H7 (cell line): Measurements from ENCODE around the gene GALNT10. TPM values are rescaled to one million over a fixed set of nuclear protein-coding genes. Genes with fewer than 3 reads are reported as not detected.
A peak's percentile ranks its signal among the peaks of the same experiment; 100 is the strongest.

Experiments used
- DNase-seq: peaks from one replicate; pipeline ENCODE4 v3.0.0; 2012
- H3K27me3 ChIP-seq: 2 replicates; pipeline ENCODE4 v1.6.0; 2011; ENCODE audit warnings: mild to moderate bottlenecking, low read length; ENCODE audit not compliant: control insufficient read depth, insufficient read depth
- H3K36me3 ChIP-seq: replicated peaks from 2 replicates; pipeline ENCODE4 v1.5.1; 2011; ENCODE audit warnings: low read length; ENCODE audit not compliant: control insufficient read depth, insufficient read depth
- H3K4me3 ChIP-seq: 2 replicates; pipeline ENCODE4 v1.5.1; 2011; ENCODE audit warnings: low read depth, mild to moderate bottlenecking, control low read depth, low read length, moderate library complexity; ENCODE audit not compliant: insufficient read depth
- total RNA-seq: library from RNA; depleted of rRNA; stranded (reverse); fragments of >200 nt; shearing (Covaris generic); gene quantifications from 2 replicates; pipeline ENCODE4 v1.2.3, GENCODE V29; 2014

GALNT10 gene
- total RNA-seq, 1 experiment from 2014 or later = 13.8 TPM

DNA sequence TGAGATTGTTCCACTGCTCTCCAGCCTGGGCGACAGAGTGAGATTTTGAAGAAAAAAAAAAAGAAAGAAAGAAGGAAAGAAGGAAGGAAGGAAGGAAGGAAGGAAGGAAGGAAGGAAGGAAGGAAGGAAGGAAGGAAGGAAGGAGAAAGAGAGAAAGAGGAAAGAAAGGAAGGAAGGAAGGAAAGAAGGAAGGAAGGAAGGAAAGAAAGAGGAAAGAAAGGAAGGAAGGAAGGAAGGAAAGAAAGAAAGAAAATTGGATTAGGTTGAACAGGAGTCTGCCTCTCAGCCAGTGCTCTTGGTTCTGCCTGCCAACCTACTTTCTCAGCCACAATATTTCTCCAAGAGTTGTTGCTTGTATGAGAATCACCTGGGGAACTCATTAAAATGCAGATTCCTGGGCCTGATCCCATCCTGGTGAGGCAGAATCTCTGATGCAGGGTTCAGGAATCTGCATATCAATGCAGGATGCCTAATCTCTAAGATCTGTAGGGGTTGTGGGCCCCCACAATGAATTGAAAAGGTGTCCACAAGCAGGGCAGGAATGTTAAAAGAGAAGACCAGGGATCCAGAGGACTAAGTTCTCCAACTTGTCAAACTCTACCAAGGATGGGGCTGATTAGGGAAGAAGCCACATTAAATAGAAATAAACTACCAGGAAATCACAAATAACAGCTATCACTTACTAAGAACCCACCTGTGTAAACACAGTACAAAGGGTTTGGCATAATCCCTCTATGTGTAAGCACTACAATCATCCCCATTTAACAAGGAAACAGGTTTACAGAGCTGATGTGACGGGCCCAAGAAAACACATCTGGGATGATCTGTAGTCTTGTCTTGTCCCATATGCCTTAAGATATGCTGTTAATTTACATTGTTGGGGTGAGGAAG, 23.4 kb upstream of the GALNT10 start:
- DNase-seq = peak; percentile 51
- H3K27me3 ChIP-seq = no peaks in the 10 kb centered on the region
- H3K36me3 ChIP-seq = no peaks in the 10 kb centered on the region
- no peak overlapping the region for H3K4me3 ChIP-seq

DNA sequence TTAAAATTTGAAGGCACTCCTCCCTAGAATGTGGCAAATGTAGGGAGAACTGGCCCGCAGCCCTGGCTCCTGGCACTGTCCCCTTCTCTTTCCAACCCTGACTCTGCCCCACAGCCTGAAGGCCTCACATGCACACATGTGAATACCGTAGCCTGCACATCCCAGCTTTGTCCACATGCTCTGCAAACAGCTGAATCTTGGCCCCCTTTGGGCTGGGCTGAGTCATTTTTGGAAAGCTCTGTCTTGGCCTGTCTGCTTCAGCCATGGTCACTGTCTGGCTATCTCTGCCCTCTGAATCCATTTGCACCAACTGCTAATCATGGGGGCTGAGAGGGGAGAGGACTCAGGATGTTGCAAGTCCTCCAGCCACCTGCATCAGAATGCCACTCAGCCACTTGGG, 22.1 kb upstream of the GALNT10 start:
- Histone ChIP-seq H3K27me3 (no peaks in the 10 kb centered on the region), H3K4me3 (no peak overlapping the region), H3K36me3 (no peaks in the 10 kb centered on the region)
- no peak for DNase-seq

DNA sequence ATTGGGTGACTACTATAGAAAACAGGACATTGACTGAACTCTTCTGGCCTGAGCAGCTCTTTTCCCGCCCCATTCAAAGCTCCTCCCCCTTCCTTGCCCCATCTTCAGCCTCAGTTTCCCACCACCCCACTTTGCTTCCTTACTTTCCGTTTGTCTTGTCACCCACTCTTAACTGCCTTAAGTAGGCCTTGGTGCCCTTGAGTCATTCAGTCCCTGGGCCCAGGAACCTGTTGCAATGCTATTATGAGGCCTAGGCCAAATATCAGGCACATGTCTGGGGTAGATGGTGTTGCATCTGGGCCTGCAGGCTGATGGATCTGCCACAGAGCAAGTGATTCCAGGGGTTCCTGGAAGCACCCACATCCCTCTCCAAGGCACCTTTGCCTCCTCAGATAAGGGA, 17.7 kb upstream of the GALNT10 start:
- Histone ChIP-seq H3K4me3 (no peak overlapping the region), H3K36me3 (no peaks in the 10 kb centered on the region), H3K27me3 (no peaks in the 10 kb centered on the region; the same call in 1 of the 2 replicates)
- no peak for DNase-seq

DNA sequence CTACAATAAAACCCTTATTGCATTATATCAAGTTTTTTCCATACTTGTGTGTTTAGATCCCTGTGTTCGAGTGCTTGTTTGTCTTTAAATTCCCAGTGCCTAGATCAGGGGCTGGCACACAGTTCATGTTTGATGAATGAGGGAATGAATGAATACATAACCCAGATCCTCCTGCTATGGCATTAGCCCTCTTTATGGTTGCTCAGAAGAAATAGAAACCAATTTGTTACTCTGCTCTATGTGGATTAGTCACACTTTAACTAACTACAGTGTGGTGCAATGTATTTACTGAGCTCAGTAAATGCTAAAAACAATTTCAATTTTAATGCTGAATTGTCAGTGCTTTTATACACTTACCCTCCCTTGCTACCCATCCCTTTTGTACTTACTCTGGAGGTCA, 16.4 kb upstream of the GALNT10 start:
- no peaks in the 10 kb centered on the region; the same call in 1 of the 2 replicates for H3K27me3 ChIP-seq
- no peaks in the 10 kb centered on the region for H3K36me3 ChIP-seq
- no peak overlapping the region for H3K4me3 ChIP-seq
- DNase-seq = no peak

DNA sequence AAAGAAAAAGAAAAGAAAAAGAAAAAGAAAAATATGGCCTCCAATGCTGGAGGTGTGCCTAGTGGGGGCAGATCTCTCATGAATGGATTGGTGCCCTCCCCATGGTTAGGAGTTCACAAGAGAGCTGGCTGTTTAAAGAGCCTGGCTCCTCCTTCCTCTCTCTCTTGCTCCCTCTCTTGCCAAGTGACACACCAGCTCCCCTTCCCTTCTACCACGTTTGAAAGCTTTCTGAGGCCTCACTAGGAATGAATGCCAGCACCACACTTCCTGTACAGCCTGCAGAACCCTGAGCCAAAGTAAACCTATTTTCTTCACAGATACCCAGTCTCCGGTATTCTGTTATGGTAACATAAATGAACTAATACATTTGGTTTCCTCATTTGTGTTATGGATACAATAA, 14.4 kb upstream of the GALNT10 start:
- no peaks in the 10 kb centered on the region for H3K36me3 ChIP-seq
- H3K27me3 ChIP-seq = no peaks in the 10 kb centered on the region; the same call in 1 of the 2 replicates
- no peak overlapping the region for H3K4me3 ChIP-seq
- DNase-seq = no peak

DNA sequence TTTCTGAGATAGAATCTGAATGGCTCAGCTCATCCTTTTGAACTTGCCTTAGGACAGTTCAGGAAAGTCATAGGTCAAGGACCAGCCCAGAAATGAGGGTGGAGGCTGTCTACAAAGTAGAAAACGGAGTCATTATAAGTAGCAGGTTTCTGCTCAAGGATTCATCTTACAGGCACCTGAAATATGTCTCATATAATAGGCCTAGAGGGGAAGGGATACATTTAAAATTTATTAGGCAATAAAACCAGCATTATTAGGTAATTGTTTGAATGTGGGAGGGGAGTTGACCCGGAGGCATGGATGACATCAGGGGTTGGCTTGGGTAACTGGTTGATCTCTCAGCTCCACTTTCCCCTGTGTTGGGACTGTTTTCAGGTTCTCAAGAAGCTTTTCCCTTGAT, 11.9 kb upstream of the GALNT10 start:
- H3K4me3 ChIP-seq = no peak overlapping the region
- no peak for DNase-seq

DNA sequence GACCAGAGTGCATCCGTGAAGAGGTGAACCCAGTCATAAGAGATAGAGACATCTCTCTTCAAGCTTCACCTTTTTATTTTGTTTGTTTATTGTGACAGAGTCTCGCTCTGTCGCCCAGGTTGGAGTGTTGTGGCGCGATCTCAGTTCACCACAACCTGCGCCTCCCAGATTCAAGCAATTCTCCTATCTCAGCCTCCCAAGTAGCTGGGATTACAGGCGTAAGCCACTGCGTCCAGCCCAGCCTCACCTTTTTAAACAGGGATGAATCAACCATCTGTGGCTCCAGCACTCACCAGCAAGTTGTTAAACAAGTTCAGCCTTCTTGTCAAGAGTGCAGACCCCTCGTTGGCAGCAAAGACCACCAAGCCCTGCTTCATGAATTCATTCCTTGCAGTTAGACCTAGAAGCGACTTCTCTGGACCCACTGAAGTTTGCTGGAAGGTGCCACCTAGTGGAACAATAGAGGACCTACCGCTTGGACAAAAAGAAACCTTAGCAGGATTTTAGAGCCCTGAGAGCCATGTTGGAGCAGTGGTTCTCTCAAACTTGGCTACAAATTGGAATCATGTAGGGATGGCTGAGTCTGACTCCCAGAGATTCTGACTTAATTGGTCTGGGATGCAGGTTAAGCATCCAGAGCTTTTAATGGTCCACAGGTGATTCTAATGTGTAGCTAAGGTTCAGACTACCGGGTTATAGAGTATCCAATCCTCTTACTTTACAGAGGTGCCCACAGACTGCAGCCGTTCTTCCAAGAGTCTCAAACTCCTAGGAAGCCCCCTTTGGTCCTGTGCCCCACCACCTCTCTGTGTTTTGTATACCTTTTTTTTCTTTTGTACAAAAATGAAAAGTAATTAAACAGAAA, 10.5 kb upstream of the GALNT10 start:
- H3K4me3 ChIP-seq = no peak overlapping the region
- H3K27me3 ChIP-seq = no peaks in the 10 kb centered on the region
- peak; percentile 56 for DNase-seq
- H3K36me3 ChIP-seq = no peaks in the 10 kb centered on the region

More for the DNA sequence above, 11.9 kb upstream of the GALNT10 start:
- Histone ChIP-seq H3K36me3 (no peaks in the 10 kb centered on the region), H3K27me3 (no peaks in the 10 kb centered on the region; the same call in 1 of the 2 replicates)

DNA sequence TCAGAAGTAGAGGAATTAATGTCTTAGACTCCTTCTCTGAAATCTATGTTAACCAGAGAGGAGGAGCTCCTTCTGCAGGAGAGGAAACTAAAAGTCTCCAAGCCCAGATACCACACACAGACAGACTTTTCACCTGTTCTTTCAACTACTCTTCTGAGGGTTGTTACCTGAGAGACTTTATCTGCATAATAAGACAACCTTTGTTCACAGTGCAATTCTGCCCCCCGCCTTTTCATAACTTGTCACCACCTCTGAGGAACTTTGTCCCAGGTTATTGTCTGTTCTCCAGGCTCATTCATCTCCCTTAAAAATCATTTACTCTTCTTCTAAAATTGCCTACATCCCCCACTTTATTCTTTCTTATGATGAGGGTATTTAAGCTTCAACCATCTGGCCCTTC, 9.4 kb upstream of the GALNT10 start:
- Histone ChIP-seq H3K4me3 (no peak overlapping the region), H3K27me3 (no peaks in the 10 kb centered on the region; the same call in 1 of the 2 replicates), H3K36me3 (no peaks in the 10 kb centered on the region)
- DNase-seq = no peak

DNA sequence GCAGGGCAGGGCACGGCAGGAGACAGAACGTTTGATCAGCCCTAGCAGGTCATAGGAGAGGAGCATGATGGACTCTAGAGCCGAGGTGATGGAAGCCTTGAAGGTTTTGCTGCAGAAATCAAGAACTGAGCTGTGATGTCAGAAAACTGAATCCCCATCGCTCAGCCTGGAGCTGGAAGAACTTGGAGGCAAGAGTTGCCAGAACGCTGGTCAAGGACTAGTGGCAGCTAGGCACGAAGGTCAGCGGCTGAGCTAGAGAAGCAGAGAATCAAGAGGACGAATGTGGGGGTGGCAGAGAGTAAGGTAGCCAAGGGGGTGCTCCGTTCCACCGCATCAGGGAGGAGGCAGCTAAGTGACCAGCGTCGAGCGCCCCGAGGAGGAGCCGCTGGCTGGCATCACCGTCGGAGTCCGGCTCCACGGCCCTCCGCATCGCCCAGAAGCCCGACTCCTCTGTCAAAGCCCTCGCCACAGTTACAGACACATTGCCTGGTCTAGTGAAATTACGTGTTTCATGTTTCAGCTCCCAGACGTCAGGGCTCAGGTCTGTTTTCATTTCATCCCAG, 1.2 kb upstream of the GALNT10 start:
- peak; percentile 50 for DNase-seq
- H3K27me3 ChIP-seq = peaks cover 28% of the 10 kb centered on the region

DNA sequence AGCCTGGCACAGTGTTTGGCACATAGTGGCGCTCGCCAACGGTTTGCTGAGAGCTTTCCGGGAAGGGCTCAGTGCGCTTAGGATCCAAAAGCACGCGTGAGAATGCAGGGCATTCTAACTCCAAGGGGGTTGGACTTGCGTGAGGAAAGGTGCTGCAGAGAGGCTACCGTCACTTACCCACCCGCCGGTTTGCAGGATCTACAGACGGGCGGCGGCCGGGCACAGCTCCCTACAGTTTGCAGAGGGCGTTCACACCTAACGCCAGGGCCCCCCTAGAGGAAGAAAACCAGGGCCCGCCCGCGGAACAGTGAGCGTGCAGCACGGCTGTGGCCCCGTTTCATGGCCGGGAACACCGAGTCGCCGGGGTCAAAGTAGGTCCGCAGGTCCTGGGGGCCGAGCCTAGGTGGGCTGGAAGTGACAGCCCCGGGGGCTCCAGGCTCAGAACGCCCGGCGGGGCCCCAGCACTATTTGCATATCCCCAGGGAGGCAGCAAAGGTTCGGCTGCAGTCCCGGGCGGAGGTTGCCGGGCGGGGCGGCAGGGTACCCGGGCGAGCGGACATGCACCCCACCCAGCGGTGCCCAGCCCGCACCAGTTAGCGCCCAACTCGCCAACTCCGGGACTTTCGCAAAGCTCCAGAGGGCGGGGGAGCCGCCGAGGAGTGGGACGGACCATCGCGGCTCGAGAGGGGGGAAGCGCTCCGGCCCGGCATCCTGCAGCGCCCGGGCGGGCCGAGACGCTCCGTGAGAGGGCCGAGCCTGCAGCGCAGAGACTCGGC, 526 bp upstream of the GALNT10 start:
- peak; percentile 96 for DNase-seq
- Histone ChIP-seq H3K36me3 (no peaks in the 10 kb centered on the region), H3K4me3 (peak overlapping the region; percentile 69), H3K27me3 (peaks cover 28% of the 10 kb centered on the region)

More for the DNA sequence above, 1.2 kb upstream of the GALNT10 start:
- peak overlapping the region; percentile 69 for H3K4me3 ChIP-seq
- H3K36me3 ChIP-seq = no peaks in the 10 kb centered on the region

DNA sequence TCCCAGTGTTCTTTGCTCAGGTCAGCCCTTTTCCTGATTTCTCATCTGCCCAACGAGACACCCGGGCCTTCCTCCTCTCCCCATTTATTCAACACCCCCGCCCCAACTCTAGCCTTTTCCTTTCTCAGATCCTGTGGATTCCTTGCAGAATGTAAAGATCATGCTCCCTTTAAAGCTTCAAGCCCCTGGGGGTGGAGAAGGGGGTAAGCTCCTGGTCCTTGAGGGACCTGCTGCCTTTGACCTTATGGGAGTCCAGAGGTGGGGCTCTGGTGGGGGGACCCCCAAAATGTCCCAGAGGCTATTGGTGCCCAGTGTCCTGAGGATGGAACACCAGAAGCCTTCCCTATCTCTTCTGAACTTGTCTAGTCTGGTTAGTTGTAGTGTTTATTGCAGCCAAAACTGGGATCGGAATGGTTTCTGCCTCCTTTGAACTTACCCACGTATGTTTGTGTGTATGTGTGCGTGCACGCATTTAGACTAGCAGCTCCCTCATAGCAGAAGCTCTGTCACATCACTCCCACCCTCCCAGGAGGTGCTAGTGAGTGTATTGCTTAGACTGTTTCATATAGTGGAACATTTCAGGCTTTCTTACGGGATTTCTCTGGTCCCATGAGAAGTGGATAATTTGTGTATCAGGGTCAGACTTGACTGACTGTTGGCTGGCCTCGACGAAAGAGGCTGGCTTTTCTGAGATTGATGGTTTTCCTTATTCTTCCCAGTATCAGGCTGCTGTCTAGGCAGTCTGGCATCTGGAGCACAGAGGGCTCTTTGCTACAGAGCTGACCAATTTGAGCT, 1.1 kb downstream of the GALNT10 start:
- H3K4me3 ChIP-seq = no peak overlapping the region
- peaks cover 28% of the 10 kb centered on the region for H3K27me3 ChIP-seq
- no peak for DNase-seq
- no peaks in the 10 kb centered on the region for H3K36me3 ChIP-seq

DNA sequence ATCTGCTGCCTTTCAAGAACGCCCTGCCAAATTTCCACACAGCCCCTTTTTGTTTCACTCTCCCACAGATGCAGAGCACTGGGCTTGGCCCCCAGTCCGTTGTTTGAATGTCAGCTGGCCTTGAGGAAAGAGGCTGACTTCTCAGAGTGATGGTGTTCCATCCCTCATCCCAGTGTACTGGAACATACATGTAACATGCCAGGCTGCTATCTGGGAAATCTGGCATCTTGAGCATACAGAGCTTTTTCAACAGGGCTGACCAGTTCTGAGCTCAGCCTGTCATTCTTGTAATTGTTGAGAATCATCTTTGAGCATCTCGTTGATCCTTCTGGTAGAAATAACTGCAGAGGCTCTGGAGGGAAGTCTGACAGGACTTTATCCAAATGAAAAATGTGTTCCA, 2.8 kb downstream of the GALNT10 start:
- H3K27me3 ChIP-seq = peaks cover 22% of the 10 kb centered on the region
- H3K4me3 ChIP-seq = no peak overlapping the region
- no peak for DNase-seq
- H3K36me3 ChIP-seq = peaks cover 1% of the 10 kb centered on the region; the same call in 1 of the 2 replicates

DNA sequence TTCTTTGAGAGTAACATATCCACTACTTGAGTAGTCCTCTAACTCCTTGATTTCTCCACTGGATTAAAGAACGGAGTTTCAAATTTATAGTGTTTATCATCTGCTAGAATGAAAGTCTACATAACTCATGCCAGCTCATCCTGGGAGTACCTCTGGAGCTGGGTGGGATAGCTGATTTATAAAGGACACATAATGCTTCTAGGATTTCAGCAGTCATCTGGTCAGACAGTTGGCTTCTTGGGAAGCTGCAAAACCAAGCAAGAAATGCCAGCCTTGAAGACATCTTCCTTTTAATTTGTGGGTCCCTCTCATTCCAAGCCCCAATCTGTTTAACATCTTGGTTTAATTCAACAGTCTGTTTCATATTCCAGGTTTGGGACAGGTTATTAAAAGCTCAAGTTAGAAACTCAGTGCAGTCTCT, 3.2 kb downstream of the GALNT10 start:
- Histone ChIP-seq H3K27me3 (peaks cover 20% of the 10 kb centered on the region), H3K36me3 (peaks cover 1% of the 10 kb centered on the region; the same call in 1 of the 2 replicates), H3K4me3 (no peak overlapping the region)
- DNase-seq = no peak
